Thymus (tissue), 11 donors: ENCODE data around the gene DMAP1. TPM values are rescaled to one million over a fixed set of nuclear protein-coding genes. Genes with fewer than 3 reads are reported as not detected.

Experiments used
- DNase-seq, 9 donors: peaks; one replicate each; pipeline ENCODE4 v3.0.0-alpha.2; 2013; ENCODE audit warnings: low spot score in 9 of 9, low read depth in 6 of 9, missing footprints in 1 of 9
- H3K27ac ChIP-seq, 2 donors: one replicate each; pipeline ENCODE4 v1.5.1; 2013; ENCODE audit warnings: control low read depth in 1 of 2, low read depth in 1 of 2, low read length in 1 of 2, mild to moderate bottlenecking in 1 of 2, moderate library complexity in 1 of 2
- H3K27me3 ChIP-seq, 2 donors: one replicate each; pipeline ENCODE4 v1.5.1; 2013; ENCODE audit warnings: low read length in 1 of 2; ENCODE audit not compliant: control insufficient read depth in 2 of 2, insufficient read depth in 1 of 2
- H3K36me3 ChIP-seq, 2 donors: one replicate each; pipeline ENCODE4 v1.5.1; 2013; ENCODE audit warnings: low read length in 1 of 2, mild to moderate bottlenecking in 1 of 2, moderate library complexity in 1 of 2; ENCODE audit not compliant: control insufficient read depth in 2 of 2, insufficient read depth in 2 of 2
- H3K4me1 ChIP-seq, 2 donors: one replicate each; pipeline ENCODE4 v1.5.1; 2013; ENCODE audit warnings: low read length in 2 of 2; ENCODE audit not compliant: control insufficient read depth in 2 of 2, insufficient read depth in 2 of 2
- H3K4me3 ChIP-seq, 2 donors: one replicate each; pipeline ENCODE4 v1.5.1; 2013; ENCODE audit warnings: low read length in 2 of 2, control low read depth in 1 of 2, mild to moderate bottlenecking in 1 of 2
- H3K9me3 ChIP-seq, 2 donors: one replicate each; pipeline ENCODE4 v1.5.1; 2013; ENCODE audit warnings: low read length in 1 of 2, mild to moderate bottlenecking in 1 of 2; ENCODE audit not compliant: control insufficient read depth in 2 of 2, insufficient read depth in 1 of 2
- WGBS: extraction: QIAGEN DNeasy Blood & Tissue Kit; methylation state at CpG from one replicate; pipeline ENCODE4 v1.1.7; 2013; 5-methylcytosine and 5-hydroxymethylcytosine counted together
- polyA plus RNA-seq: library from polyadenylated mRNA; stranded (reverse); fragments of 200-250 nt; gene quantifications from one replicate; pipeline ENCODE4 v1.2.3, GENCODE V29; 2013
- total RNA-seq: library from RNA; stranded (reverse); fragments of 120-200 nt; gene quantifications from one replicate; pipeline ENCODE4 v1.2.4, GENCODE V29; 2013
- donor health status: healthy.

The DMAP1 gene
- total and polyA plus RNA-seq, 2 donors: 21.2 to 81.6 TPM

GRCh38 chr1:44246806-44247205 lies 33.5 kb downstream of the DMAP1 start:
- H3K36me3 ChIP-seq: peaks cover 0 to 15% of the 10 kb centered on the region in 2 donors
- no peak overlapping the region for H3K27ac ChIP-seq
- no peak overlapping the region for H3K4me3 ChIP-seq
- no peaks in the 10 kb centered on the region for H3K4me1 ChIP-seq
- no peak for DNase-seq
- no peaks in the 10 kb centered on the region for H3K27me3 ChIP-seq
- WGBS: 95% methylated on average over 2 of the region's 2 CpGs
- no peaks in the 10 kb centered on the region for H3K9me3 ChIP-seq

- WGBS: 96% methylated on average over 7 of the region's 7 CpGs
Measured at GRCh38 chr1:44249543-44249942, 36.3 kb downstream of the DMAP1 start.

GRCh38 chr1:44250068-44250781 lies 37.0 kb downstream of the DMAP1 start:
- Histone ChIP-seq H3K9me3 (no peaks in the 10 kb centered on the region), H3K27me3 (no peaks in the 10 kb centered on the region), H3K27ac (no peak overlapping the region), H3K36me3 (peaks cover 0 to 7% of the 10 kb centered on the region in 2 donors), H3K4me3 (no peak overlapping the region), H3K4me1 (peaks cover 0 to 3% of the 10 kb centered on the region in 2 donors)
- no peak for DNase-seq
- 97% methylated on average over 33 of the region's 33 CpGs for WGBS

More at GRCh38 chr1:44249543-44249942, 36.3 kb downstream of the DMAP1 start:
- DNase-seq: no peak
- Histone ChIP-seq H3K4me1 (peaks cover 0 to under 1% of the 10 kb centered on the region in 2 donors), H3K27me3 (no peaks in the 10 kb centered on the region), H3K9me3 (no peaks in the 10 kb centered on the region), H3K36me3 (peaks cover 0 to 7% of the 10 kb centered on the region in 2 donors), H3K4me3 (no peak overlapping the region), H3K27ac (no peak overlapping the region)

GRCh38 chr1:44251486-44251885 lies 38.2 kb downstream of the DMAP1 start:
- H3K36me3 ChIP-seq: peaks cover 3 to 7% of the 10 kb centered on the region in 2 donors
- H3K4me1 ChIP-seq: peaks cover 0 to 3% of the 10 kb centered on the region in 2 donors
- H3K27ac ChIP-seq: no peak overlapping the region
- DNase-seq: no peak
- 100% methylated on average over 1 of the region's 1 CpG for WGBS
- no peaks in the 10 kb centered on the region for H3K9me3 ChIP-seq
- no peak overlapping the region for H3K4me3 ChIP-seq
- H3K27me3 ChIP-seq: no peaks in the 10 kb centered on the region

- Histone ChIP-seq H3K27me3 (no peaks in the 10 kb centered on the region), H3K4me1 (peaks cover 0 to 3% of the 10 kb centered on the region in 2 donors), H3K4me3 (no peak overlapping the region), H3K9me3 (no peaks in the 10 kb centered on the region), H3K27ac (no peak overlapping the region), H3K36me3 (peaks cover 6 to 10% of the 10 kb centered on the region in 2 donors)
- no peak for DNase-seq
- 98% methylated on average over 23 of the region's 23 CpGs for WGBS
Measured at GRCh38 chr1:44251989-44252671, 38.9 kb downstream of the DMAP1 start.

GRCh38 chr1:44254392-44254910 lies 41.2 kb downstream of the DMAP1 start:
- Histone ChIP-seq H3K36me3 (peaks cover 6 to 10% of the 10 kb centered on the region in 2 donors), H3K27me3 (no peaks in the 10 kb centered on the region), H3K4me1 (peaks cover 0 to 3% of the 10 kb centered on the region in 2 donors), H3K27ac (no peak overlapping the region), H3K4me3 (no peak overlapping the region), H3K9me3 (no peaks in the 10 kb centered on the region)
- no peak for DNase-seq
- WGBS: 71% methylated on average over 4 of the region's 4 CpGs

GRCh38 chr1:44256762-44257554 lies 43.7 kb downstream of the DMAP1 start:
- no peak overlapping the region for H3K4me3 ChIP-seq
- H3K27me3 ChIP-seq: no peaks in the 10 kb centered on the region
- no peak for DNase-seq
- H3K27ac ChIP-seq: no peak overlapping the region
- peaks cover 0 to 7% of the 10 kb centered on the region in 2 donors for H3K4me1 ChIP-seq
- no peaks in the 10 kb centered on the region for H3K9me3 ChIP-seq
- WGBS: 98% methylated on average over 10 of the region's 10 CpGs
- peaks cover 6 to 10% of the 10 kb centered on the region in 2 donors for H3K36me3 ChIP-seq

- 96% methylated on average over 2 of the region's 2 CpGs for WGBS
- no peaks in the 10 kb centered on the region for H3K9me3 ChIP-seq
- no peak for DNase-seq
Measured at GRCh38 chr1:44259090-44259489, 45.8 kb downstream of the DMAP1 start.

More at GRCh38 chr1:44259090-44259489, 45.8 kb downstream of the DMAP1 start:
- H3K27ac ChIP-seq: no peak overlapping the region
- peaks cover 6 to 12% of the 10 kb centered on the region in 2 donors for H3K36me3 ChIP-seq
- no peak overlapping the region for H3K4me3 ChIP-seq
- H3K27me3 ChIP-seq: no peaks in the 10 kb centered on the region
- H3K4me1 ChIP-seq: peaks cover 0 to 7% of the 10 kb centered on the region in 2 donors
